SK-N-SH (cell line): ENCODE measurements around the gene PLEKHD1. TPM values are rescaled to one million over a fixed set of nuclear protein-coding genes. Genes with fewer than 3 reads are reported as not detected.

Source experiments
- CTCF ChIA-PET: fragments of 300-600, 350-600 bp; formaldehyde crosslinking; extraction: SDS; loops from one replicate; lab custom pipeline; 2021; lab: Yijun Ruan, JAX
- POLR2A ChIA-PET: fragments of 350-600 bp; sonication (Branson Sonifier 250); formaldehyde crosslinking; extraction: SDS; loops from one replicate; lab custom pipeline; 2020; ENCODE audit warnings: antibody characterized with exemption, inconsistent platforms; lab: Yijun Ruan, JAX
- DNase-seq: peaks from one replicate; pipeline ENCODE4 v3.0.0; 2012
- H2AFZ ChIP-seq: fragments of 200-600 bp; sonication (generic); 2 replicates; pipeline ENCODE4 v1.8.1; 2016; ENCODE audit warnings: antibody characterized with exemption, mild to moderate bottlenecking, low read depth
- H3F3A ChIP-seq: fragments of 200-600 bp; sonication (generic); replicated peaks from 2 replicates; pipeline ENCODE3; 2016; ENCODE audit warnings: antibody characterized with exemption, mild to moderate bottlenecking; ENCODE audit not compliant: insufficient read depth
- H3K27ac ChIP-seq, 2 experiments: fragments of 200-500 bp in 1 of 2; fragments of 200-600 bp in 1 of 2; sonication (Bioruptor generic) in 1 of 2; sonication (generic), shearing (Covaris generic) in 1 of 2; 2 replicates each; pipeline versions ENCODE4 v1.5.1 to v1.6.1; 2014 to 2016; ENCODE audit warnings: low read depth in 2 of 2, inconsistent platforms in 1 of 2, low read length in 1 of 2, mild to moderate bottlenecking in 1 of 2, mixed read lengths in 1 of 2
- H3K27me3 ChIP-seq: fragments of 200-600 bp; sonication (generic), shearing (Covaris generic); 2 replicates; pipeline ENCODE4 v1.6.1; 2016; ENCODE audit warnings: mixed run types; ENCODE audit not compliant: insufficient read depth
- H3K36me3 ChIP-seq, 2 experiments: fragments of 200-500 bp in 1 of 2; fragments of 200-600 bp in 1 of 2; sonication (Bioruptor generic) in 1 of 2; sonication (generic) in 1 of 2; replicated peaks in 1 of 2; 2 replicates each; pipeline versions ENCODE3 to v1.5.1; 2014 to 2016; ENCODE audit warnings: low read length in 1 of 2, mild to moderate bottlenecking in 1 of 2; ENCODE audit not compliant: insufficient read depth in 2 of 2, control insufficient read depth in 1 of 2
- H3K4me1 ChIP-seq, 2 experiments: fragments of 200-500 bp in 1 of 2; fragments of 200-600 bp in 1 of 2; sonication (Bioruptor generic) in 1 of 2; sonication (generic), shearing (Covaris generic) in 1 of 2; 2 replicates each; pipeline versions ENCODE4 v1.5.1 to v1.6.1; 2014 to 2016; ENCODE audit warnings: low read depth in 1 of 2, low read length in 1 of 2, mixed run types in 1 of 2; ENCODE audit not compliant: insufficient read depth in 2 of 2, control insufficient read depth in 1 of 2
- H3K4me2 ChIP-seq: fragments of 200-600 bp; sonication (generic), shearing (Covaris generic); 2 replicates; pipeline ENCODE4 v1.6.1; 2017; ENCODE audit warnings: mixed run types
- H3K4me3 ChIP-seq, 2 experiments: fragments of 200-500 bp in 1 of 2; fragments of 200-600 bp in 1 of 2; sonication (Bioruptor generic) in 1 of 2; sonication (generic), shearing (Covaris generic) in 1 of 2; 2 replicates each; pipeline versions ENCODE4 v1.5.1 to v1.8.1; 2014 to 2016; ENCODE audit warnings: low read depth in 2 of 2, inconsistent platforms in 1 of 2, low read length in 1 of 2, mild to moderate bottlenecking in 1 of 2, mixed read lengths in 1 of 2, moderate library complexity in 1 of 2
- H3K79me2 ChIP-seq: fragments of 200-600 bp; sonication (generic); 2 replicates; pipeline ENCODE4 v1.8.1; 2017; ENCODE audit warnings: mild to moderate bottlenecking; ENCODE audit not compliant: insufficient read depth
- H3K9ac ChIP-seq: fragments of 200-600 bp; sonication (generic); 2 replicates; pipeline ENCODE4 v1.6.1; 2017; ENCODE audit warnings: mixed run types
- H3K9me2 ChIP-seq: fragments of 200-600 bp; sonication (generic); 2 replicates; pipeline ENCODE4 v1.6.1; 2017; ENCODE audit warnings: mixed run types
- H3K9me3 ChIP-seq: fragments of 200-600 bp; sonication (generic); 2 replicates; pipeline ENCODE4 v1.6.1; 2017; ENCODE audit warnings: mixed run types, mild to moderate bottlenecking, moderate library complexity
- H4K20me1 ChIP-seq: fragments of 200-600 bp; sonication (generic); 2 replicates; pipeline ENCODE4 v1.6.1; 2017; ENCODE audit warnings: mild to moderate bottlenecking, mixed run types; ENCODE audit not compliant: insufficient read depth
- FOSL2 ChIP-seq: IDR thresholded peaks from 2 replicates; pipeline ENCODE4 v1.4.0; 2012; ENCODE audit warnings: low read depth, mild to moderate bottlenecking, moderate library complexity, borderline replicate concordance
- FOXM1 ChIP-seq: IDR thresholded peaks from 2 replicates; pipeline ENCODE4 v1.4.0; 2012; ENCODE audit warnings: low read depth, mild to moderate bottlenecking
- GABPA ChIP-seq: IDR thresholded peaks from 2 replicates; pipeline ENCODE4 v1.4.0; 2012; ENCODE audit warnings: low read depth, mild to moderate bottlenecking
- GATA2 ChIP-seq: sonication (generic); formaldehyde crosslinking; IDR thresholded peaks from 2 replicates; pipeline ENCODE4 v1.5.0; 2020; ENCODE audit warnings: mild to moderate bottlenecking, missing genetic modification reagents
- NFIC ChIP-seq: IDR thresholded peaks from 2 replicates; pipeline ENCODE4 v1.4.0; 2012; ENCODE audit warnings: borderline replicate concordance
- POLR2AphosphoS5 ChIP-seq: IDR thresholded peaks from 2 replicates; pipeline ENCODE4 v1.6.1; 2012; ENCODE audit warnings: low read depth, low read length
- RAD21 ChIP-seq: IDR thresholded peaks from 2 replicates; pipeline ENCODE4 v1.6.1; 2012; ENCODE audit warnings: mild to moderate bottlenecking, low read length
- RCOR1 ChIP-seq: fragments of 150-350 bp; IDR thresholded peaks from 2 replicates; pipeline ENCODE4 v1.6.1; 2017; ENCODE audit warnings: antibody characterized with exemption, low read length
- RXRA ChIP-seq: IDR thresholded peaks from 2 replicates; pipeline ENCODE4 v1.4.0; 2012; ENCODE audit warnings: low read depth, mild to moderate bottlenecking, borderline replicate concordance
- SIN3A ChIP-seq: IDR thresholded peaks from 2 replicates; pipeline ENCODE4 v1.6.1; 2012; ENCODE audit warnings: low read depth, mild to moderate bottlenecking, low read length, moderate library complexity, borderline replicate concordance
- SMC3 ChIP-seq: IDR thresholded peaks from 2 replicates; pipeline ENCODE4 v1.6.1; 2012; ENCODE audit warnings: low read depth, low read length, improper control_type of control experiment
- TCF12 ChIP-seq: IDR thresholded peaks from 2 replicates; pipeline ENCODE4 v1.4.0; 2012
- TEAD4 ChIP-seq: IDR thresholded peaks from 2 replicates; pipeline ENCODE4 v1.4.0; 2012; ENCODE audit warnings: mild to moderate bottlenecking, borderline replicate concordance; ENCODE audit not compliant: insufficient read depth
- WGBS: methylation state at CpG from one replicate; pipeline ENCODE4 v1.1.6; 2017; ENCODE audit warnings: low lambda C conversion rate; 5-methylcytosine and 5-hydroxymethylcytosine counted together
- polyA plus RNA-seq, 3 experiments: library from polyadenylated mRNA; depleted of rRNA; stranded (reverse); fragments of >200 nt; gene quantifications; 2 replicates each; pipeline ENCODE4 v1.2.3, GENCODE V29; 2012
- TF ChIP-seq, protein P1 (sequence below): IDR thresholded peaks from 2 replicates; pipeline ENCODE4 v1.4.0; 2012; ENCODE audit warnings: low read depth, borderline replicate concordance
- TF ChIP-seq, protein P2 (sequence below): fragments of 200-600 bp; sonication (generic); IDR thresholded peaks from 2 replicates; pipeline ENCODE4 v1.6.1; 2017; ENCODE audit warnings: antibody characterized with exemption, mild to moderate bottlenecking, moderate library complexity
- TF ChIP-seq, protein P3 (sequence below): fragments of 150-350 bp; IDR thresholded peaks from 2 replicates; pipeline ENCODE4 v1.6.1; 2016; ENCODE audit warnings: mild to moderate bottlenecking, low read depth, low read length

Gene PLEKHD1
- polyA plus RNA-seq, 1 of the 3 experiments (the other 2 are of a cell fraction): 0.05 TPM

DNA sequence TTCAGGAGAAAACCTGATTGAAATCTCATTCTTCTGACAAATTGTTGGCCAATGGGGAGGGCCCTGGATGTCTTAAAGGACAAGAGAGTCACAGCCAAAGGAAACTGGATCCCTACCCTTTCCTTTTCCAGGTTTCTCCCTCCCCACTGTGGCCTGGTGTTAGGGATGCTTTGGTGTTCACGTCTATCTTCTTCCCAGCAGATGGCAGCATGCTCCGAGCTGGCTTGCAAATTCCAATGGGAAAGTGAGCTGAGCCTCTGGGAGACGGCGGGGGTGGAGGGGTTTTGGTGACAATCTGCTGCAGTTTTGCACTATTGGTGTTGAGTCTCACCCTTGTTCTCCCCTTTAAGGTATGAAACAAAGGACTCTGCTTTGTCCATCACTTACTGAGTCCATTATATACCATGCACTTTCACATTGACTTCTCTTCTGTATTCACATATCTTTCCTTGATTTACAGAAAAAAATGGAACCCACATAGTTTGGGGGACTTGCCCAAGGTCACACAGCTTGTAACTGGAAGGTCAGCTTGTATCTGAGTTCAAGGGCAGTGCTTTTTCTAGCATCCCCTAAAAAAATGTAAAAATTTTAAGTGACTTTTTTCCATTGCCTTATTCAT, 50.8 kb downstream of the PLEKHD1 start:
- H4K20me1 ChIP-seq: no peaks in the 10 kb centered on the region
- H3K9me2 ChIP-seq: no peaks in the 10 kb centered on the region
- ChIA-PET POLR2A (no interaction called here), CTCF (interaction anchor here (0.6 to 16.4 kb wide), 36 partner anchors 9 to 1927 kb away, joined by 3 to 368 read pairs (median 5); partner anchors contain the start of gene CCDC177)
- TF ChIP-seq SIN3A (no peak), RCOR1 (no peak), SMC3 (peak; percentile 75), RAD21 (peak; percentile 86)
- TF ChIP-seq, protein P1, sequence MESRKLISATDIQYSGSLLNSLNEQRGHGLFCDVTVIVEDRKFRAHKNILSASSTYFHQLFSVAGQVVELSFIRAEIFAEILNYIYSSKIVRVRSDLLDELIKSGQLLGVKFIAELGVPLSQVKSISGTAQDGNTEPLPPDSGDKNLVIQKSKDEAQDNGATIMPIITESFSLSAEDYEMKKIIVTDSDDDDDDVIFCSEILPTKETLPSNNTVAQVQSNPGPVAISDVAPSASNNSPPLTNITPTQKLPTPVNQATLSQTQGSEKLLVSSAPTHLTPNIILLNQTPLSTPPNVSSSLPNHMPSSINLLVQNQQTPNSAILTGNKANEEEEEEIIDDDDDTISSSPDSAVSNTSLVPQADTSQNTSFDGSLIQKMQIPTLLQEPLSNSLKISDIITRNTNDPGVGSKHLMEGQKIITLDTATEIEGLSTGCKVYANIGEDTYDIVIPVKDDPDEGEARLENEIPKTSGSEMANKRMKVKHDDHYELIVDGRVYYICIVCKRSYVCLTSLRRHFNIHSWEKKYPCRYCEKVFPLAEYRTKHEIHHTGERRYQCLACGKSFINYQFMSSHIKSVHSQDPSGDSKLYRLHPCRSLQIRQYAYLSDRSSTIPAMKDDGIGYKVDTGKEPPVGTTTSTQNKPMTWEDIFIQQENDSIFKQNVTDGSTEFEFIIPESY: no peak
- TF ChIP-seq, protein P2, sequence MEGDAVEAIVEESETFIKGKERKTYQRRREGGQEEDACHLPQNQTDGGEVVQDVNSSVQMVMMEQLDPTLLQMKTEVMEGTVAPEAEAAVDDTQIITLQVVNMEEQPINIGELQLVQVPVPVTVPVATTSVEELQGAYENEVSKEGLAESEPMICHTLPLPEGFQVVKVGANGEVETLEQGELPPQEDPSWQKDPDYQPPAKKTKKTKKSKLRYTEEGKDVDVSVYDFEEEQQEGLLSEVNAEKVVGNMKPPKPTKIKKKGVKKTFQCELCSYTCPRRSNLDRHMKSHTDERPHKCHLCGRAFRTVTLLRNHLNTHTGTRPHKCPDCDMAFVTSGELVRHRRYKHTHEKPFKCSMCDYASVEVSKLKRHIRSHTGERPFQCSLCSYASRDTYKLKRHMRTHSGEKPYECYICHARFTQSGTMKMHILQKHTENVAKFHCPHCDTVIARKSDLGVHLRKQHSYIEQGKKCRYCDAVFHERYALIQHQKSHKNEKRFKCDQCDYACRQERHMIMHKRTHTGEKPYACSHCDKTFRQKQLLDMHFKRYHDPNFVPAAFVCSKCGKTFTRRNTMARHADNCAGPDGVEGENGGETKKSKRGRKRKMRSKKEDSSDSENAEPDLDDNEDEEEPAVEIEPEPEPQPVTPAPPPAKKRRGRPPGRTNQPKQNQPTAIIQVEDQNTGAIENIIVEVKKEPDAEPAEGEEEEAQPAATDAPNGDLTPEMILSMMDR: peak; percentile 75
- H3K36me3 ChIP-seq: no peaks in the 10 kb centered on the region
- 0% methylated on average over 4 of the region's 4 CpGs for WGBS
- peak overlapping the region in 1 of 2 experiments; percentile 13; a peak in 1 of 4 replicates for H3K4me3 ChIP-seq
- DNase-seq: peak; percentile 84
- H3K79me2 ChIP-seq: no peaks in the 10 kb centered on the region
- no peak overlapping the region for H3K27ac ChIP-seq
- no peaks in the 10 kb centered on the region for H3K9me3 ChIP-seq
- no peaks in the 10 kb centered on the region for H3F3A ChIP-seq
- peaks cover 5% of the 10 kb centered on the region; the same call in 1 of the 2 replicates for H3K27me3 ChIP-seq
- no peaks in the 10 kb centered on the region for H3K4me1 ChIP-seq
- no peak overlapping the region for H2AFZ ChIP-seq
- H3K4me2 ChIP-seq: no peak overlapping the region
- no peak overlapping the region for H3K9ac ChIP-seq

DNA sequence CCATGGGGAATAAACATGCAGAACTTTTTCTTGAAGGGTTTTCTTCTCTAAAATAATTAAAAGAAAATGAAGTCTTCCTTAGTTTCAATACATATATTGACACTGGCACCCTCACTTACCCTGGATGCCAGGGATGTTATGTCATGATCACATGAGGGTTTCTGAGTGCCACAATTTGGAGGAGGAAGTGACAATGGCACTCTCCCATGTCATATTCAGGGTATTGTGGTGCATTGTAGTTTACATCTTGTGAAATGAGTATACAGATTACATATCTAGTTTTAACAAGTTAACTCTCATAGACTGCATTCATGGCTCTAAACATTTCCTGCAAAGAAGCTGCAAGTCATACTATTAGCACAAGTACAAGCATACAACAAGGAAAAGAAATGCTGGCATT, 52.4 kb downstream of the PLEKHD1 start:
- H3K9me3 ChIP-seq: no peaks in the 10 kb centered on the region
- H3K79me2 ChIP-seq: no peaks in the 10 kb centered on the region
- H3K4me2 ChIP-seq: no peak overlapping the region
- H3F3A ChIP-seq: no peaks in the 10 kb centered on the region
- no peak overlapping the region for H3K9ac ChIP-seq
- CTCF ChIA-PET: interaction anchor here (0.8 to 16.4 kb wide), 3 partner anchors 38 to 190 kb away, joined by 3 to 368 read pairs (median 4); partner anchors contain the start of gene CCDC177
- no peaks in the 10 kb centered on the region for H3K4me1 ChIP-seq
- DNase-seq: no peak
- no peaks in the 10 kb centered on the region for H3K9me2 ChIP-seq
- H4K20me1 ChIP-seq: no peaks in the 10 kb centered on the region
- no peak overlapping the region for H3K27ac ChIP-seq
- POLR2A ChIA-PET: no interaction called here
- H2AFZ ChIP-seq: no peak overlapping the region
- H3K4me3 ChIP-seq: no peak overlapping the region
- peaks cover 5% of the 10 kb centered on the region; the same call in 1 of the 2 replicates for H3K27me3 ChIP-seq
- no peaks in the 10 kb centered on the region for H3K36me3 ChIP-seq
- TF ChIP-seq, protein P3, sequence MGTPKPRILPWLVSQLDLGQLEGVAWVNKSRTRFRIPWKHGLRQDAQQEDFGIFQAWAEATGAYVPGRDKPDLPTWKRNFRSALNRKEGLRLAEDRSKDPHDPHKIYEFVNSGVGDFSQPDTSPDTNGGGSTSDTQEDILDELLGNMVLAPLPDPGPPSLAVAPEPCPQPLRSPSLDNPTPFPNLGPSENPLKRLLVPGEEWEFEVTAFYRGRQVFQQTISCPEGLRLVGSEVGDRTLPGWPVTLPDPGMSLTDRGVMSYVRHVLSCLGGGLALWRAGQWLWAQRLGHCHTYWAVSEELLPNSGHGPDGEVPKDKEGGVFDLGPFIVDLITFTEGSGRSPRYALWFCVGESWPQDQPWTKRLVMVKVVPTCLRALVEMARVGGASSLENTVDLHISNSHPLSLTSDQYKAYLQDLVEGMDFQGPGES: no peak
- TF ChIP-seq FOSL2 (no peak), POLR2AphosphoS5 (no peak), GATA2 (no peak), SMC3 (no peak), NFIC (no peak), SIN3A (no peak), TCF12 (no peak), GABPA (no peak), TEAD4 (no peak), RCOR1 (no peak), FOXM1 (no peak), RXRA (no peak), RAD21 (no peak)
- TF ChIP-seq, protein P1: no peak
